GF-D8 (cell line): ENCODE results near the gene SEMA3E.

ENCODE experiments used
- DNase-seq: peaks from one replicate; lab custom pipeline; 2025; lab: John Stamatoyannopoulos, UW

SEMA3E gene

DNA sequence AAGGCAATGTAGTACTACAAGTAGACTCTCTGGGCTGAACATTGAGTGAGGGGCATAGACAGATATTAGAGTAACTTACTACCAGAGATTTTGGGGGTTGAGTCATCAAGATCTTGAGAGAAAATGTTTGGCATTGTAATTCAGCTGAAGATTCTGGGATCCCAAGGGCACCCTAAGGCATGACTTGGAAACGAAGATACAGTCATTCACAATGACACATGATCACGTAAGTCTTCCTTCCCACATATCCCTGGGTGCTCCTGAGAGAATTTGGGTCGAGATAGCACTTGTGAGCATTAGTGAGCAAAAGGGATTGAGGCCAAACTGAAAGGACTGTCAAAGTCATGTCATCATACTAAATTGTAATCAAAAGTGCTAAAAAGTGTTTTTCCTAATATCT, 293.8 kb downstream of the SEMA3E start:
- no peak for DNase-seq

DNA sequence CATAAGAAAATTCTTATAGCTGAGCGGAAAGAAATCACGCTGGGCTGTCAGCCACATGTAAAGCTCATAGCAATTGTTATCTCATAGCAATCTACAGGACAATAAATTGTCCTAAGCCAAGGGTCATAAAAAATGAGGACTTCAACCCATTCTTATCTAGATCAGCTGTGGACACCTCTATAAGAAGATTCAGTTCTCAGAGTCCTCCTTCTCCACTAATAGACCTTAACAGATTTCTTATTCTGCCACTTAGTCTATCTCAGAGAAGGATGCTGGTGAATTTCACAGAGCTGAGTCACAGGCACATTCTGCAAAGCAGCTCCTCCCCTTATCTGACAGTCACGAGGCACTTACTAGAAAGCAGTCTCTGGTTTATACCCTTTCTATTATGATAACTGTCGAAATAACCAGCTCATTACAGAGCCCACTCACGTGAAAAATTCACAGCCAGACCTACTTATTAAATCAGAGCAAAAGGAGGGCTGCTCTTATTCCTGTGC, 300.9 kb downstream of the SEMA3E start:
- DNase-seq, result no peak

- no peak for DNase-seq
These were observed 309.0 kb downstream of the SEMA3E start for GRCh38 chr7:83339907-83340306.

- no peak for DNase-seq
These were observed 310.5 kb downstream of the SEMA3E start for GRCh38 chr7:83338277-83338950.

DNA sequence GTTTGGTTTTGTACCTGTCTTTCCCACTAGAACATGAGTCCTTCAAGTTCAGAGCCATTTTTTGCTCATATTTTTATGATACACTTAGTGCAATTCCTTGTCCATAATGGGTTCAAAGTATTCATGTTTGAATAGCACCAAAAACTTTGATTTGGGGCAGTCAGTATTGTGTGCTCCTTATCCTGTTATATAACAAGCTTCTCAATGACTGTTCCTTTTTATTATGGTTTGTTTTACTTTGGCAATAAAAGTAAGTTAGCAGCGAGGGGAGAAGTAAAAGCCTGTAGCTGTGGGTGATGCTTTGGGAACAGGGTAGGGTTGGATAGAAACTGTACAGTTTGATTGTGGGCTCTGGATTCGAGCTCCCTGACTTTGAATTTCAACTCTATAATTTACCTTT, 311.9 kb downstream of the SEMA3E start:
- no peak for DNase-seq

- no peak for DNase-seq
These were observed 322.7 kb downstream of the SEMA3E start for GRCh38 chr7:83326223-83326622.

- no peak for DNase-seq
These were observed 323.9 kb downstream of the SEMA3E start for GRCh38 chr7:83325083-83325482.

DNA sequence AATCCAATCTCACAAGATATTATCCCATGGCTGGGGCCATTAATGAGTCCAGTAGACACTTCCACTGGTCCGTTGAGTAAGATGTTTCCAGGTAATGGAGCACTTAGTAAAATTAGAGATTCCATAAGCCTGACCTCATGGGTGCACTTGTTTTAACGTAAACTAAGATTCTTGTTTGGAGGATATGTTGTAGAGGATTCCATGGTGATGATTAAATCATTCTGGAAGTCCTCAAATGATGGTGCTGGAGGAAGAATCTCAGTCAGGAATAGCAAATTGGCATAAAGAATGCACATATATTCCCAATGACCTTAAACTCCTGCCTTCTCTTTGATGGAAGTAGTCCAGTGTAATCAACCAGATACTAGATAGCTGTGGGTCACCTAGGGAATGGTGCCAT, 324.3 kb downstream of the SEMA3E start:
- DNase-seq, result no peak

GRCh38 chr7:83321011-83321410, 327.9 kb downstream of the SEMA3E start:
- no peak for DNase-seq

DNA sequence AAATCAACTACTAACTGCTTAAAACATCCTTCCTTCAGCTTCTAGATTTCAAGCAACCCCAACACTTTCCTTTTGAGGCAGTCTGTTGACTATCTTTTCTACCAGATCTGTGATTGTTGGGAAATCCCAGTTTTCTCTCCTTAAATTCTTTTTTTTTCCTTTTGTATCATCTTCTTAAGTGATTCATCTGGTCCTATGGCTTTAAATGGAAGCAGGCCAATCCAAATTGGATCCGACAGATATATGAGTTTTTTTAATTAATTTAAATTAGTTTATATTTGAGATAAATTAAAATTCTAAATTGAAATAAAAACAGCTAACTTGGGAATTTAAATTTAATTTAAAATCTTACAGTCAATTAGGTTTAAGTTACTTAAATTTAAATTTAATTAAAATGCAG, 335.0 kb downstream of the SEMA3E start:
- DNase-seq, result no peak
